Neural cell (in vitro differentiated cells): ENCODE measurements around the gene PLPPR5. TPM values are rescaled to one million over a fixed set of nuclear protein-coding genes. Genes with fewer than 3 reads are reported as not detected.

Experiments used
- H2AFZ ChIP-seq: fragments of 200-600, 300-800 bp; sonication (generic), shearing (Covaris generic); 2 replicates; pipeline ENCODE4 v1.6.0; 2014; ENCODE audit warnings: low read depth, mild to moderate bottlenecking, antibody characterized with exemption, low read length, moderate library complexity
- H3F3A ChIP-seq: fragments of 200-600 bp; shearing (Covaris generic); 2 replicates; pipeline ENCODE4 v1.6.1; 2016; ENCODE audit warnings: mild to moderate bottlenecking, moderate library complexity, mixed read lengths, antibody characterized with exemption, low read length; ENCODE audit not compliant: insufficient read depth, poor library complexity, severe bottlenecking
- H3K27ac ChIP-seq: fragments of 200-600, 300-800 bp; sonication (generic), shearing (Covaris generic); 2 replicates; pipeline ENCODE4 v1.5.1; 2014; ENCODE audit warnings: mild to moderate bottlenecking, low read length, moderate library complexity
- H3K27me3 ChIP-seq: fragments of 300-800, 200-600 bp; sonication (generic), shearing (Covaris generic); 2 replicates; pipeline ENCODE4 v1.6.0; 2014; ENCODE audit warnings: mild to moderate bottlenecking, low read depth, low read length, moderate library complexity; ENCODE audit not compliant: insufficient read depth
- H3K36me3 ChIP-seq: fragments of 300-800, 200-600 bp; sonication (generic), shearing (Covaris generic); 2 replicates; pipeline ENCODE4 v1.5.1; 2014; ENCODE audit warnings: mild to moderate bottlenecking, antibody characterized with exemption, low read length, moderate library complexity; ENCODE audit not compliant: insufficient read depth
- H3K4me2 ChIP-seq: fragments of 300-800, 200-600 bp; sonication (generic), shearing (Covaris generic); 2 replicates; pipeline ENCODE4 v1.6.0; 2014; ENCODE audit warnings: mild to moderate bottlenecking, low read length
- H3K4me3 ChIP-seq: fragments of 300-800, 200-600 bp; sonication (generic), shearing (Covaris generic); 2 replicates; pipeline ENCODE4 v1.5.1; 2014; ENCODE audit warnings: mild to moderate bottlenecking, low read length, moderate library complexity
- H3K79me2 ChIP-seq: fragments of 200-600 bp; shearing (Covaris generic); replicated peaks from 2 replicates; pipeline ENCODE4 v1.6.0; 2014; ENCODE audit warnings: mild to moderate bottlenecking, low read length, moderate library complexity; ENCODE audit not compliant: insufficient read depth
- H3K9ac ChIP-seq: fragments of 300-800, 200-600 bp; sonication (generic), shearing (Covaris generic); 2 replicates; pipeline ENCODE4 v1.6.1; 2016; ENCODE audit warnings: mild to moderate bottlenecking, low read length, mixed read lengths
- H3K9me2 ChIP-seq: fragments of 200-600 bp; shearing (Covaris generic); 2 replicates; pipeline ENCODE4 v1.6.1; 2016; ENCODE audit warnings: mild to moderate bottlenecking, low read length, mixed read lengths; ENCODE audit not compliant: insufficient read depth
- H3K9me3 ChIP-seq: fragments of 200-600, 300-800 bp; sonication (generic), shearing (Covaris generic); 2 replicates; pipeline ENCODE4 v1.6.1; 2016; ENCODE audit warnings: mild to moderate bottlenecking, mixed run types, low read length, moderate library complexity, mixed read lengths
- H4K20me1 ChIP-seq: fragments of 200-600 bp; shearing (Covaris generic); 2 replicates; pipeline ENCODE4 v1.6.1; 2016; ENCODE audit warnings: mild to moderate bottlenecking, mixed run types; ENCODE audit not compliant: insufficient read depth
- CTCF ChIP-seq: fragments of 450-650 bp; IDR thresholded peaks from 2 replicates; pipeline ENCODE4 v1.5.1; 2014; ENCODE audit warnings: antibody characterized with exemption, mild to moderate bottlenecking, moderate library complexity; ENCODE audit not compliant: poor library complexity, severe bottlenecking
- EP300 ChIP-seq: fragments of 450-650 bp; conservative IDR thresholded peaks from 2 replicates; pipeline ENCODE4 v1.6.1; 2014; ENCODE audit warnings: antibody characterized with exemption, mild to moderate bottlenecking, moderate library complexity; ENCODE audit not compliant: poor library complexity, severe bottlenecking
- EZH2 ChIP-seq: fragments of 200-600, 300-800 bp; shearing (Covaris generic), sonication (generic); IDR thresholded peaks from 2 replicates; pipeline ENCODE4 v1.6.1; 2014; ENCODE audit warnings: antibody characterized with exemption, low read length, borderline replicate concordance, mild to moderate bottlenecking; ENCODE audit not compliant: insufficient read depth, poor library complexity, severe bottlenecking
- MXI1 ChIP-seq: fragments of 450-650 bp; conservative IDR thresholded peaks from 2 replicates; pipeline ENCODE4 v1.6.1; 2014; ENCODE audit warnings: antibody characterized with exemption, mild to moderate bottlenecking; ENCODE audit not compliant: poor library complexity, severe bottlenecking
- POLR2AphosphoS5 ChIP-seq: IDR thresholded peaks from 2 replicates; pipeline ENCODE4 v1.6.1; 2012
- RAD21 ChIP-seq: fragments of 450-650 bp; conservative IDR thresholded peaks from 2 replicates; pipeline ENCODE4 v1.6.1; 2014; ENCODE audit warnings: antibody characterized with exemption, mild to moderate bottlenecking, moderate library complexity
- SMC3 ChIP-seq: fragments of 450-650 bp; conservative IDR thresholded peaks from 2 replicates; pipeline ENCODE4 v1.6.1; 2014; ENCODE audit warnings: antibody characterized with exemption, mild to moderate bottlenecking, moderate library complexity; ENCODE audit not compliant: poor library complexity
- TAF1 ChIP-seq: IDR thresholded peaks from 2 replicates; pipeline ENCODE4 v1.6.1; 2012; ENCODE audit warnings: low read depth
- polyA plus RNA-seq: library from polyadenylated mRNA; depleted of rRNA; stranded (reverse); fragments of >200 nt; gene quantifications from 2 replicates; pipeline ENCODE4 v1.2.3, GENCODE V29; 2014
- TF ChIP-seq, protein P1 (sequence below): IDR thresholded peaks from 2 replicates; pipeline ENCODE4 v1.6.1; 2012; ENCODE audit warnings: borderline replicate concordance

Gene PLPPR5
- polyA plus RNA-seq, 1 donor from 2014 or later = 21.9 TPM

DNA sequence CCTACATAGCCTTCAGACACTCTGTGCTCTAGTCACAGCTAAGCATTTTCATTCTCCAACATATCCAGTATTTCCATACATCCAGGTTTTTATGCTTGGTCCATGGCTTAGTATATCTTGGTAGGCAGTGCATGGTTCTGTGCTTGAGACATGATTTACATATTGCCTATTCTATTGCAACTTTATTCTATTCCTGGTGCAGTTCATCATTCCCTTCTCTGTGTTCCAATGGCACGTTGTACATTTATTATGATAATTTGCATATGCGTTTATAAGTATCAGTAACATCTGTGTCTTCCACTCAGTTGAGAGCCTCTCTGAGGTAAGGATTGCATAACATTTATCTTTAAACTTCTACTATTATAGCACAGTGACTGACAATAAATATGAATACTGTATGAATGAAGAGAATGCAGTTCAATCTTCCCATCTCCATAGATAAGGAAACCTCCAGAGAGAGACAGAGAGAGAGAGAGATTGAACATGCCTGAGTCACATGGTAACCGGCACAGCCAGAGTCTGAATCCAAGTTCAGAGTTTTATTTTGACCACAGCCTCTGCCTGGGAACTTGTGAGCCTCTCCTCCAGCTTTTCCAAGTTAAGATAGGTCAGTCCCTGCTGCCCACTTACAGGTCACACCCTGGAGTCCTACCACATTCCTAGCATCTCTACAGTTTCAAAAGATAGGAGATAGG lies 41.5 kb downstream of the PLPPR5 start:
- Histone ChIP-seq H3K27ac (peak overlapping the region; percentile 28), H3K9me3 (no peaks in the 10 kb centered on the region), H3K9me2 (no peaks in the 10 kb centered on the region), H2AFZ (no peak overlapping the region), H3K9ac (no peak overlapping the region), H3K79me2 (no peaks in the 10 kb centered on the region), H3K4me2 (no peak overlapping the region), H4K20me1 (no peaks in the 10 kb centered on the region), H3F3A (no peaks in the 10 kb centered on the region), H3K36me3 (no peaks in the 10 kb centered on the region), H3K4me3 (no peak overlapping the region), H3K27me3 (no peaks in the 10 kb centered on the region)
- TF ChIP-seq MXI1 = no peak
- TF ChIP-seq, protein P1, sequence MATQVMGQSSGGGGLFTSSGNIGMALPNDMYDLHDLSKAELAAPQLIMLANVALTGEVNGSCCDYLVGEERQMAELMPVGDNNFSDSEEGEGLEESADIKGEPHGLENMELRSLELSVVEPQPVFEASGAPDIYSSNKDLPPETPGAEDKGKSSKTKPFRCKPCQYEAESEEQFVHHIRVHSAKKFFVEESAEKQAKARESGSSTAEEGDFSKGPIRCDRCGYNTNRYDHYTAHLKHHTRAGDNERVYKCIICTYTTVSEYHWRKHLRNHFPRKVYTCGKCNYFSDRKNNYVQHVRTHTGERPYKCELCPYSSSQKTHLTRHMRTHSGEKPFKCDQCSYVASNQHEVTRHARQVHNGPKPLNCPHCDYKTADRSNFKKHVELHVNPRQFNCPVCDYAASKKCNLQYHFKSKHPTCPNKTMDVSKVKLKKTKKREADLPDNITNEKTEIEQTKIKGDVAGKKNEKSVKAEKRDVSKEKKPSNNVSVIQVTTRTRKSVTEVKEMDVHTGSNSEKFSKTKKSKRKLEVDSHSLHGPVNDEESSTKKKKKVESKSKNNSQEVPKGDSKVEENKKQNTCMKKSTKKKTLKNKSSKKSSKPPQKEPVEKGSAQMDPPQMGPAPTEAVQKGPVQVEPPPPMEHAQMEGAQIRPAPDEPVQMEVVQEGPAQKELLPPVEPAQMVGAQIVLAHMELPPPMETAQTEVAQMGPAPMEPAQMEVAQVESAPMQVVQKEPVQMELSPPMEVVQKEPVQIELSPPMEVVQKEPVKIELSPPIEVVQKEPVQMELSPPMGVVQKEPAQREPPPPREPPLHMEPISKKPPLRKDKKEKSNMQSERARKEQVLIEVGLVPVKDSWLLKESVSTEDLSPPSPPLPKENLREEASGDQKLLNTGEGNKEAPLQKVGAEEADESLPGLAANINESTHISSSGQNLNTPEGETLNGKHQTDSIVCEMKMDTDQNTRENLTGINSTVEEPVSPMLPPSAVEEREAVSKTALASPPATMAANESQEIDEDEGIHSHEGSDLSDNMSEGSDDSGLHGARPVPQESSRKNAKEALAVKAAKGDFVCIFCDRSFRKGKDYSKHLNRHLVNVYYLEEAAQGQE = peak; percentile 58

DNA sequence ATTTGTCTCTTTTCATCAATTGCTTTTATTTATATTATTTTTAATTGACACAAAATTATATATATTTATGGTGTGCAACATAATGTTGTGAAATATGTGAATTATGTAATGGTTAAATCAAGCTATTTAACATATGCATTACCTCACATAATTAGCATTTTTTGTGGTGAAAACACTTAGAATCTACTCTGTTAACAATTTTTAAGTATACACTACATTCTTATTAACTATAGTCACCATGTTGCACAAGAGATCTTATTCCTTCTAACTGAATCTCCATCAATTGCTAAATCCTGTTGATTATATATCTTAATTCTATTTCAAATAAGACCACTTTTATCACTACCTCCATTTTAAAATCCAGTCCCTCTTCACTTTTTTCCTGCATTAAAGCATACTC lies 42.5 kb downstream of the PLPPR5 start:
- H3K79me2 ChIP-seq = no peaks in the 10 kb centered on the region
- no peak overlapping the region for H3K4me3 ChIP-seq
- H2AFZ ChIP-seq = no peak overlapping the region
- H3K27me3 ChIP-seq = no peaks in the 10 kb centered on the region
- no peaks in the 10 kb centered on the region for H3K36me3 ChIP-seq
- TF ChIP-seq RAD21 = no peak
- no peak for TF ChIP-seq SMC3
- TF ChIP-seq, protein P1 = no peak
- TF ChIP-seq TAF1 = no peak
- TF ChIP-seq EP300 = no peak
- TF ChIP-seq EZH2 = no peak
- no peak for TF ChIP-seq CTCF
- TF ChIP-seq MXI1 = no peak
- no peak for TF ChIP-seq POLR2AphosphoS5
- no peak overlapping the region for H3K9ac ChIP-seq
- no peaks in the 10 kb centered on the region for H3F3A ChIP-seq
- no peaks in the 10 kb centered on the region for H3K9me3 ChIP-seq
- H4K20me1 ChIP-seq = no peaks in the 10 kb centered on the region
- H3K9me2 ChIP-seq = no peaks in the 10 kb centered on the region
- no peak overlapping the region for H3K27ac ChIP-seq
- no peak overlapping the region for H3K4me2 ChIP-seq
